IMR-90 (cell line): Measurements from ENCODE around the gene PRKACG.

Experiments
- FOS ChIP-seq: fragments of 150-350 bp; IDR thresholded peaks from 2 replicates; pipeline ENCODE4 v1.6.1; 2016; ENCODE audit warnings: low read depth, low read length
- MAFK ChIP-seq: IDR thresholded peaks from 2 replicates; pipeline ENCODE4 v1.6.1; 2012; ENCODE audit warnings: low read depth, low read length, improper control_type of control experiment
- MAZ ChIP-seq: IDR thresholded peaks from 2 replicates; pipeline ENCODE4 v1.6.1; 2012; ENCODE audit warnings: low read depth, mild to moderate bottlenecking, low read length, improper control_type of control experiment, moderate library complexity, borderline replicate concordance
- POLR2A ChIP-seq: IDR thresholded peaks from 2 replicates; pipeline ENCODE4 v1.6.1; 2012; ENCODE audit warnings: mild to moderate bottlenecking, low read depth, low read length
- TF ChIP-seq, protein P1 (sequence below): conservative IDR thresholded peaks from 2 replicates; pipeline ENCODE4 v1.5.1; 2012; ENCODE audit warnings: mild to moderate bottlenecking, low read depth, low read length, improper control_type of control experiment

- TF ChIP-seq MAZ (no peak), MAFK (no peak), POLR2A (no peak), FOS (no peak)
- TF ChIP-seq, protein P1, sequence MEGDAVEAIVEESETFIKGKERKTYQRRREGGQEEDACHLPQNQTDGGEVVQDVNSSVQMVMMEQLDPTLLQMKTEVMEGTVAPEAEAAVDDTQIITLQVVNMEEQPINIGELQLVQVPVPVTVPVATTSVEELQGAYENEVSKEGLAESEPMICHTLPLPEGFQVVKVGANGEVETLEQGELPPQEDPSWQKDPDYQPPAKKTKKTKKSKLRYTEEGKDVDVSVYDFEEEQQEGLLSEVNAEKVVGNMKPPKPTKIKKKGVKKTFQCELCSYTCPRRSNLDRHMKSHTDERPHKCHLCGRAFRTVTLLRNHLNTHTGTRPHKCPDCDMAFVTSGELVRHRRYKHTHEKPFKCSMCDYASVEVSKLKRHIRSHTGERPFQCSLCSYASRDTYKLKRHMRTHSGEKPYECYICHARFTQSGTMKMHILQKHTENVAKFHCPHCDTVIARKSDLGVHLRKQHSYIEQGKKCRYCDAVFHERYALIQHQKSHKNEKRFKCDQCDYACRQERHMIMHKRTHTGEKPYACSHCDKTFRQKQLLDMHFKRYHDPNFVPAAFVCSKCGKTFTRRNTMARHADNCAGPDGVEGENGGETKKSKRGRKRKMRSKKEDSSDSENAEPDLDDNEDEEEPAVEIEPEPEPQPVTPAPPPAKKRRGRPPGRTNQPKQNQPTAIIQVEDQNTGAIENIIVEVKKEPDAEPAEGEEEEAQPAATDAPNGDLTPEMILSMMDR = no peak
These were observed 22.4 kb upstream of the PRKACG start for GRCh38 chr9:69036309-69036708.
